Bone marrow (tissue), 2 donors: ENCODE measurements around the gene ITPK1.

Experiments
- DNase-seq, 2 donors: peaks; one replicate each; lab custom pipeline; 2025; lab: John Stamatoyannopoulos, UW

The ITPK1 gene

DNA sequence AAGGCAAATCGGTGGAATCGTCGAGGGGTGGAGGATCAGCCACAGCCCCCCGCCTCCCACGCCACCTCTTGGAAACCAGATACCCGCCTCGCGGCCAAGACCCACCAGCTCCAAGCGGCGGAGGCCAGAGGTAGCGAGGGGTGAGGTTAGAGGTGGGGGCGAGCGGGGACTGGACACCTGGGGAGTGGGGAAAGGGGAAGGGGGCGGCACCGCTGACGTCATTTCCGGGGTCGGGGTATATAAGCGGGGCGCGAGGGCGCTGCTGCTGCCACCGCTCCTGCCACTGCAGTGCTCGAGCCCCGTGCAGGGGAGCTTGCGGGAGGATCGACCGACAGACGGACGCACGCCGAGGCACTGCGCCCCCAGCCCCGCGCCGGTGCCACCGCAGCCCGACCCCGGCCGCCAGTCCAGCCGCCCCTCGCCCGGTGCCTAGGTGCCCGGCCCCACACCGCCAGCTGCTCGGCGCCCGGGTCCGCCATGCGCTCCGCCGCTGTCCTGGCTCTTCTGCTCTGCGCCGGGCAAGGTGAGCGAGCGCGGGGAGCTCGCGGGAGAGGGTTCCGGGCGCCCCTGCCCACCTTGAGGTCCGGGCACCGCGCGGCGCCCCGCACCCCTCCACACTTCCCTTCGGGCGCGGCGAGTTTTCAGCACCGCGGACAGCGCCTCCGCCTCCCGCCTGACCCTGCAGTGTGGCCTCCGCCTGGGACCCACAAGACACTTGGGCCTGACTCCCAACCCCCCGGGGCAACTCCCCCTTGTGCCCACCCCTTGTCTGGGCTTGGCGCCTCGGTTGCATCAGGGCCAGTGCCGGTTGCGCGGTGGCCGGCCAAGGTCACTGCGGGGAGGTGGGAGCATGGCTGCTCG is 192.6 kb downstream of the ITPK1 start, which contains the start of gene CHGA:
TSS of gene CHGA (plus strand) at position 268 of the 861 bp plus-strand sequence. CDS start at position 478, 210 bp downstream.
- peak in 1 of 2 donors; percentile 21 for DNase-seq

DNA sequence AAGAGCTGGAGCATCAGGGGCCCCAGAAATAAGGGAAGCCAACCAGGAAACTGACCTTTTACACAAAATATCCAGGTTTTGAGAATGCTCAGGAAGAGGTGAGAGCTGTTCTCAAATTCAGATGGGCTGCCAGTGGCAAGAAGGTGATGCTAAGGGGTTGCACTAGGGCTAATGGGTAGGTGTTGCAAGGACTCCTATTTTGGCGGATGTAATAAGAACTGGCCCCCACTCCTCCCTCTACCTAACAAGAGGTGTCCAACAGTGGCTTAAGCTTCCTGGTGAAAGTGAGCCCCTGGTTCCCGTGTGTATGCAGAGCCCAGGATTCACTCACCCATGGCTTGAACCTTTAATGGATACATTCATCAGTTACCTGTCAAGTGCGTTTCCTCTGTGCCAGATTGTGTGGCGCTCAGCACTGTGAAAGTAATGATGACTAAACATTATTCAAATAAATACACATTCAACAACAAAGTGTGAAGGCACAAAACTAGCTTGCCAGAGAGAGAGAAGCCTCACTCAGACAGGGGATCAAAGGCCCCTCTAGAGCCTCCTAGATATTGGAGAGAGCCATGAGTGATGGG is 193.5 kb downstream of the ITPK1 start:
- no peak for DNase-seq

DNA sequence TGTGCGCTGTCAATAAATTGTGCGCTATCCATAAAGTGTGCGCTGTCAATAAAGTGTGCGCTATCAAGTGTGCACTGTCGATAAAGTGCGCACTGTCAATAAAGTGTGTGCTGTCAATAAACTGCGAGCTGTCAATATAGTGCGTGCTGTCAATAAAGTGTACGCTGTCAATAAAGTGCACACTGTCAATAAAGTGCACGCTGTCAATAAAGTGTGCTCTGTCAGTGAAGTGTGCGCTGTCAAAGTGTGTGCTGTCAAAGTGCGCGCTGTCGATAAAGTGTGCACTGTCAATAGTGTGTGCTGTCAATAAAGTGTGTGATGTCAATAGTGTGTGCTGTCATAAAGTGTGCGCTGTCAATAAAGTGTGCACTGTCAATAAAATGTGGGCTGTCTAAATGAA is 195.7 kb downstream of the ITPK1 start:
- no peak for DNase-seq

GRCh38 chr14:92917956-92918355 is 197.8 kb downstream of the ITPK1 start:
- no peak for DNase-seq

- no peak for DNase-seq
Observed at GRCh38 chr14:92917041-92917940, 198.4 kb downstream of the ITPK1 start.

DNA sequence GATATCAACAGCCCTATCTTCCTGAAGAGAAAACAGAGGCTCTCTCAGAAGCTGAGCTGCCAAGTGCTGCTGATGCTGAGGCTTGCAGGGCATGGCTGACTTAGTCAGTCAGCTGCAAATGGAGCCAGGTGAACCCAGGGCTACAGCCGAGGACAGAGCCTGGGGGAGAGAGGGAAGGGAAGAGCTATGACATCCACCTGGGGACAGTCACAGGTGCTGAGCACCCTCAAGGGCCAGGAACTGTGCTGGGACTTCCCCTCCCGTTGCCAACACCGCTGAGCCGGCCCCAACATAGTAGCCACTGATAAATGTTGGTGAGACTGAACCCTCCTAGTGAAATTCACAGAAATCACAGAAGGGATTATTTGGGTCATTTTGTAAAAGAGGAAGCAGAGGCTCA is 199.5 kb downstream of the ITPK1 start:
- no peak for DNase-seq

GRCh38 chr14:92914087-92914656 is 201.6 kb downstream of the ITPK1 start:
- no peak for DNase-seq

GRCh38 chr14:92907316-92907911 is 208.3 kb downstream of the ITPK1 start:
- no peak for DNase-seq

- DNase-seq, result no peak
Observed at GRCh38 chr14:92906823-92907222, 208.9 kb downstream of the ITPK1 start.

GRCh38 chr14:92906420-92906819 is 209.3 kb downstream of the ITPK1 start:
- no peak for DNase-seq

- DNase-seq, result no peak
Observed at GRCh38 chr14:92905667-92906066, 210.1 kb downstream of the ITPK1 start.

- DNase-seq, result no peak
Observed at GRCh38 chr14:92903359-92903758, 212.4 kb downstream of the ITPK1 start.

DNA sequence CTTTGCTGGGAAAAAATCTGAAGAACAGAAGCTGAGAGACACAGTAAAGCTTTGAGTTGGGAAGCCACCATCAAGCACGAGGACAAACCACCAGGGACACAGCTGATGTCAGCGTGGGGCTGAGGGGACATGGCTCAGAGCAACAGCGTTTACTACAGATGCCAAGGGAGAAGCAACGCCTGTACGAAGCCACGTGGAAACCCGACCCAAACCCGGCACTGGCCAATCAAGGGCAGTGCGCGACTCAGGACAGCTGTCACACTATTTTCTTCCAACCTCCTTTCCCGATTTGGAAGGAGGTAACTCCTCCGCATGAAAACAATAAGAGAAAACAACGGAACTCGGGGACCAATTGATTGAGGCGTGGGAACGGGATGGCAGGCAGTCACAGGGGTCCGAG is 213.0 kb downstream of the ITPK1 start:
- DNase-seq, result no peak

DNA sequence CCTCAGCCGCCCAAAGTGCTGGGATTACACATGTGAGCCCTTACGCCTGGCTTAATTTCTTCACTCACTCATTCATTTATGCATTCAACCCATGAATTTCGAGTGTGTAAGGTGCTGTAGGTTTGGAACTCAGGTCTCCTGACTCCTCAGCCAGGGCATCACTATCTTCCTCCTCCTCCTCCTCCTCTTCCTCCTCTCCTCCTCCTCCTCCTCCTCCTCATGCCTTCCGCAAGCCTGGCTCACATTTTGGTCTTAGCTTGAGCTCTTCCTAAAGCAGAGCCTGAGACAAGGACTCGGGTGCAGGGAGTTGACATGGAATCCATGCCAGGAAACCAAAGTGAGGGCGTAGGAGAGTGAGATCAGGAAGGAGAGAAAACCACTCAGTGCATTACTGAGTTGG is 213.5 kb downstream of the ITPK1 start:
- DNase-seq, result no peak

DNA sequence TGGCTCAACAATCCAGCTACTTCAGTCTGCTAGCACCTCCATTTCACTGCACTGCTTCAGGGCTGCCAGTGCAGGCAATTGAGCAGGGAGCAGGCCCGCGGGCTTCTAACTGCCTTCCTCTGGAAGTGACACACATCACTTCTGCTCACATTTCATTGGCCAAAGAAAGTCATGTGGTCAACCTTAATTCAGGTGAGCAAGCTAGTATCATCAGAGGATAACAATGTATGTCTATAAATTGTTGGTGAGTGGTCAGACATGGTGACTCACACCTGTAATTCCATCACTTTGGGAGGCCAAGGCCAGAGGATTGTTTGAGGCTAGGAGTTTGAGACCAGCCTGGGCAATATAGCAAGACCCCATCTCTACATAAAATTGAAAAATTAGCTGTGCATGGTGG is 215.1 kb downstream of the ITPK1 start:
- DNase-seq, result no peak

DNA sequence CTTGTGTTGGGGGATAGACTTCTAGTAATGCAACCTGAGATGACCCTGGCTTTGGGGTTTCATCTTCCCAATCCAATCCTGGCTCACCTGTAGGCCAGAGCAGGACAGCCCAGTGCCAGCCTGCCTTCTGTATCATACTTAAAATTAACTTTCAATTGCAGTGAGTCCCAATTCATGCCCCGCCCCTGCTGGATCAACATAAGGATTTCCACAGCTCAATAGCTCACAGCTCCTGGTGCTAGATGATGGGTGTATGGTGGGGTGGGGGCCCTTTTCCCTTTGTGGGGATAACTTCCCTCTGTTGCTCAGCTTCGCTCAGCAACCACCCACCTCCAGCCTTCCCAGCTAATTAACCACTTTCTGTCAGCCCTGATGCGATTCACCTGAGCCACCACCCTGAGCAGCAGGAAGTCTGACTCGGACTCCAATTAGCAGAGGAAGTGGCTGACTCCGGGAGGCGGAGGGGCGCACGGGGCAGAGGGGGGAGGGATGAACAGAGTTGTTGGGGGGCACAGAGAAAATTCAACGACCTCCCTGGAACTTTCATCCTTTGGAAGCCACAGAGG is 217.1 kb downstream of the ITPK1 start:
- DNase-seq, result no peak

DNA sequence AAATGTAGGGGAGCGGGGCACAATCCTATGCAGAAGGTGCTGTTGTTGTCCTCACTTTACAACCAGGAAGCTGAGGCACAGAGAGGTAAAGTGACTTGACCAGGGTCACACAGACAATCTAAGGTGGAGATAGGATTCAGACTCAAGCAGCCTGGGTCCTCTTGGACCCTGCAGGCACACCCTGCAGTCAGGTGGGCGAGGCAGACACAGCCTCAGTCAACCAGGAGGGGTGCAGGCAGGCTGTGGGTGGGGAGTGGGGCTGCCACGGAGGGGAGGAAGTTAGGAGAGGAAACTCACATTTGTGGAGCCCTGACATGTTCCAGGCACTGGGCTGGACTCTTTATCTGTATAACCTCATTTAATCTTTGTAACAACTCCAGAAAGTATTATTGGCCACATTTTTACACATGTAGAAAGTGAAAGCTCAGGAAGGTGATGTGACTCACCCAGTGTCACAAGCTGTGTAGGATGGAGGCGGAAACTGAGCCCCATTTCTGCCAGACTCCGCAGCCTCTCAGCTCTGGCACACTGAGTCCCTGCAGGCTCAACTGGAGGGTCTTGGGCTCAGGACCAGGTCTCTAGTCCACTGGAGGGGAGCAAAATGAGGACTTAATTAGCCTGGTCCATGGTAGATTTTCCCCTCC is 217.7 kb downstream of the ITPK1 start:
- no peak for DNase-seq

DNA sequence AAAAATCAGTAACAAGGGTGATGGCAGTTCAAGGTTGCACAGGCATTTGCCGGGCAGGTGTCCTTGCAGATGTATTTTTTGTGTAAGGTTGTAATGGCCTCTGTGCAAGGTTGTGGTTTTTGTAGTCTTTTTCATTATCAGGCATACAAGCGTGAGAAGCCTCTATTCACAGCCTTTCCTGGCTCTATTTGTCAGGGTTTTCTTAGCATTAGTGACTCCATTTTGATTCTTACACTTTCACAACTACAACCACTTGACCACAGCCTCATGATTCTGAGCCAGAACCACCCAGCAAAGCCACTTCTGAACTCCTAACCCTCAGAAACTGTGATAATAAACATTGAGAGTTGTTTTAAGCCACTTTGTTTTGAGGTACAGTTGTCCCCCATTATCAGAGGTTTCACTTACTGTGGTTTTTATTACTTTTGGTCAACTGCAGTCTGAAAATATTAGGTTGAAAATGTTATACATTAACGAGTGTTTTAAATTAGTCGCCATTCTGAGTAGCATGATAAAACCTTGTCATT is 220.3 kb downstream of the ITPK1 start:
- DNase-seq, result no peak

DNA sequence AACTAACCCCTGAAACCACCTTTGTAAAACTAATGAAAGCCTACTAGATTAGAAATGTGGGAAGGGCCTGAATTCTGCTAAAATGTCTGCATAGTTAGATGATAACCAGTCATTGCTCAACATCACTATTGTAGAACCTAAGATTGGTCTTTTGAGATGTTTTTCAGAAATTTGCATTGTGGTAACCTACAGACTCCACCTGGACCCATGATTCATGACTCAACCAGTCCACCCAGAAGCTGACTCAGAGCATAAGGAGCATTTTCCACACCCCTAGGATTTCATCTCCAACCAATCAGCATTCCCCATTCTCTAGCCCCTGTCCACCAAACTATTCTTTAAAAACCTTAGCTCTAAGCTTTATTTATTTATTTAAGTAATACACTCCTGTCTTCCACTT is 223.1 kb downstream of the ITPK1 start:
- DNase-seq, result no peak

- no peak for DNase-seq
Observed at GRCh38 chr14:92890830-92891588, 224.7 kb downstream of the ITPK1 start.
